ENCODE measurements around the gene DRG2.

DNA sequence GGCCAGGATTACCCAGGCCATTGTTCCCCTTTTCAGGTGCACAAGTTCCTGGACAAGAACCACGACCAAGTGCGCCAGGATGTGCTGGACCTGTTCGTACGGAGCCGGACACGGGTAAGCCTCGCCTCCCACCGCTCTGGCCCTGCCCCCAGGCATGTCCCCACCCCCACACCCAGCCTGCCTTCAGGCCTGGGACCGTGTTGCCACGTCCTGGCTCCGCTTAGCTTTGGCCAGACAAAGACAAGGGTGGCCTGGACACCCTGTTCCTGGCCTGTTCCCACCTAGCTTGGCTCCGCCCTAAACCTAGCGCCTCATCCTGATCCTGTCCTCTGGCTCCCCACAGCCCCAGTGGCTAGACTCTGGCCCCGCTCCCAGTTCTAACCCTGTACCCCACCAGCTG is 51.8 kb downstream of the DRG2 start:
- TF ChIP-seq ARNT (IDR thresholded peaks at IDR 0.05): no peak
- TF ChIP-seq HDGF (IDR thresholded peaks at IDR 0.05; ENCODE audit: borderline replicate concordance): no peak
- TF ChIP-seq TARDBP (IDR thresholded peaks at IDR 0.05): no peak
- TF ChIP-seq FOXM1 (IDR thresholded peaks at IDR 0.05; ENCODE audit: borderline replicate concordance): no peak
- no peak for TF ChIP-seq SP1 (IDR thresholded peaks at IDR 0.05)

All from HEK293T (cell line).